OCI-LY1 (cell line): ENCODE results near the gene WNT9B.

Source experiments
- H2AFZ ChIP-seq: fragments of 200-600 bp; sonication (generic), shearing (Covaris generic); 2 replicates; pipeline ENCODE4 v1.6.0; 2014; ENCODE audit warnings: antibody characterized with exemption, mild to moderate bottlenecking, low read length
- H3F3A ChIP-seq: fragments of 200-600 bp; sonication (generic), shearing (Covaris generic); 2 replicates; pipeline ENCODE4 v1.6.0; 2014; ENCODE audit warnings: mild to moderate bottlenecking, antibody characterized with exemption, low read length, moderate library complexity; ENCODE audit not compliant: insufficient read depth
- H3K27ac ChIP-seq: fragments of 200-600 bp; sonication (generic); 2 replicates; pipeline ENCODE4 v1.5.1; 2014; ENCODE audit warnings: low read length, mixed run types, mild to moderate bottlenecking, low read depth; ENCODE audit not compliant: poor library complexity, severe bottlenecking
- H3K27me3 ChIP-seq: fragments of 200-600 bp; sonication (generic); 2 replicates; pipeline ENCODE4 v1.6.0; 2014; ENCODE audit warnings: antibody characterized with exemption, mild to moderate bottlenecking, low read length, moderate library complexity; ENCODE audit not compliant: insufficient read depth
- H3K36me3 ChIP-seq: fragments of 200-600 bp; sonication (generic); 2 replicates; pipeline ENCODE4 v1.6.1; 2014; ENCODE audit warnings: mild to moderate bottlenecking, antibody characterized with exemption, low read length, moderate library complexity, mixed read lengths; ENCODE audit not compliant: insufficient read depth
- H3K4me1 ChIP-seq: fragments of 200-600 bp; sonication (generic); 2 replicates; pipeline ENCODE4 v1.5.1; 2014; ENCODE audit warnings: mild to moderate bottlenecking, low read length, moderate library complexity; ENCODE audit not compliant: insufficient read depth, severe bottlenecking
- H3K4me2 ChIP-seq: fragments of 200-600 bp; sonication (generic), shearing (Covaris generic); 2 replicates; pipeline ENCODE4 v1.6.1; 2014; ENCODE audit warnings: low read length
- H3K4me3 ChIP-seq: fragments of 200-600 bp; sonication (generic); 2 replicates; pipeline ENCODE4 v1.5.1; 2014; ENCODE audit warnings: low read length, low read depth, mild to moderate bottlenecking, mixed read lengths; ENCODE audit not compliant: poor library complexity, severe bottlenecking
- H3K79me2 ChIP-seq: fragments of 200-600 bp; shearing (Covaris generic); 2 replicates; pipeline ENCODE4 v1.6.1; 2016; ENCODE audit warnings: mixed run types, low read length, mixed read lengths; ENCODE audit not compliant: insufficient read depth
- H3K9ac ChIP-seq: fragments of 200-600 bp; sonication (generic), shearing (Covaris generic); 2 replicates; pipeline ENCODE4 v1.6.1; 2014; ENCODE audit warnings: mild to moderate bottlenecking, low read length, mixed read lengths
- H3K9me2 ChIP-seq: fragments of 200-600 bp; sonication (generic), shearing (Covaris generic); 2 replicates; pipeline ENCODE4 v1.6.1; 2014; ENCODE audit warnings: low read depth, mild to moderate bottlenecking, low read length, mixed read lengths
- H3K9me3 ChIP-seq: fragments of 200-600 bp; shearing (Covaris generic); 2 replicates; pipeline ENCODE4 v1.6.1; 2014; ENCODE audit warnings: low read length, mixed read lengths
- H4K20me1 ChIP-seq: fragments of 200-600 bp; sonication (generic), shearing (Covaris generic); 2 replicates; pipeline ENCODE4 v1.6.0; 2016; ENCODE audit warnings: mild to moderate bottlenecking, low read length; ENCODE audit not compliant: insufficient read depth
- CTCF ChIP-seq: fragments of 200-600 bp; sonication (generic), shearing (Covaris generic); IDR thresholded peaks from 2 replicates; pipeline ENCODE4 v1.5.1; 2017; ENCODE audit warnings: mild to moderate bottlenecking, antibody characterized with exemption, low read length, moderate library complexity, mixed read lengths
- EZH2 ChIP-seq: fragments of 200-600 bp; sonication (generic), shearing (Covaris generic); IDR thresholded peaks from 2 replicates; pipeline ENCODE4 v1.8.0; 2017; ENCODE audit warnings: borderline replicate concordance, mixed run types, mild to moderate bottlenecking, antibody characterized with exemption, low read length, moderate library complexity, mixed read lengths

The WNT9B gene

GRCh38 chr17:46925185-46925868 lies 73.9 kb downstream of the WNT9B start:
- Histone ChIP-seq H3K27ac (no peak overlapping the region), H3K4me3 (no peak overlapping the region), H3K27me3 (no peaks in the 10 kb centered on the region), H3F3A (no peaks in the 10 kb centered on the region), H3K4me2 (no peak overlapping the region), H2AFZ (no peak overlapping the region), H3K4me1 (peaks cover 20% of the 10 kb centered on the region), H3K79me2 (peaks cover 45% of the 10 kb centered on the region), H3K9ac (no peak overlapping the region), H4K20me1 (no peaks in the 10 kb centered on the region), H3K9me3 (no peaks in the 10 kb centered on the region), H3K36me3 (peaks cover 11% of the 10 kb centered on the region; the same call in 1 of the 2 replicates), H3K9me2 (no peaks in the 10 kb centered on the region)
- no peak for TF ChIP-seq EZH2
- TF ChIP-seq CTCF, result no peak

GRCh38 chr17:46928467-46929261 lies 77.3 kb downstream of the WNT9B start:
- no peaks in the 10 kb centered on the region for H3K9me2 ChIP-seq
- no peak overlapping the region for H3K4me3 ChIP-seq
- H3K36me3 ChIP-seq, result peaks cover 42% of the 10 kb centered on the region
- peaks cover 40% of the 10 kb centered on the region for H3K79me2 ChIP-seq
- H4K20me1 ChIP-seq, result no peaks in the 10 kb centered on the region
- no peak for TF ChIP-seq CTCF
- no peak for TF ChIP-seq EZH2
- no peak overlapping the region for H3K4me2 ChIP-seq
- no peak overlapping the region for H3K27ac ChIP-seq
- H3K9me3 ChIP-seq, result no peaks in the 10 kb centered on the region
- H3K4me1 ChIP-seq, result peaks cover 17% of the 10 kb centered on the region
- H3K27me3 ChIP-seq, result no peaks in the 10 kb centered on the region
- no peak overlapping the region for H2AFZ ChIP-seq
- H3K9ac ChIP-seq, result no peak overlapping the region
- H3F3A ChIP-seq, result no peaks in the 10 kb centered on the region

DNA sequence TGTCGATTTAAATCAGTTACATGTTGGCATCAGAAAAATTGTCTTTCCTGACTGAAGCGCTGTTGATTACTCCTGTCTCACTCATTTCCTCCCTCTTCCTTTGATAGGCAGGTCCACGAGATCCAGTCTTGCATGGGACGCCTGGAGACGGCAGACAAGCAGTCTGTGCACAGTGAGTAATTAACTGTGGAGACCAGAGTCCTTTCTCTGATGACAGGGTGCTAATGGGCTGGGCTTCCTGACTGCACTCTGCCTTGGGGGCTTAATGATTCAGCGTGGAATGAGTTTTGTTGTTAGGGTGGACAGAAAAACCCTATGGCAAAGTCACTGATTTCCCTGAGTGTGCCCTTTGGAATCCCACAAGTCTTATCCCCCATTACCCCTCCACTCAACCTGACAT lies 78.0 kb downstream of the WNT9B start:
- no peak overlapping the region for H3K9ac ChIP-seq
- H3K36me3 ChIP-seq, result peaks cover 49% of the 10 kb centered on the region
- no peaks in the 10 kb centered on the region for H3F3A ChIP-seq
- TF ChIP-seq EZH2 (no peak), CTCF (no peak)
- no peaks in the 10 kb centered on the region for H3K9me3 ChIP-seq
- H4K20me1 ChIP-seq, result no peaks in the 10 kb centered on the region
- H3K27ac ChIP-seq, result no peak overlapping the region
- H2AFZ ChIP-seq, result no peak overlapping the region
- H3K4me1 ChIP-seq, result peaks cover 10% of the 10 kb centered on the region
- no peaks in the 10 kb centered on the region for H3K9me2 ChIP-seq
- H3K27me3 ChIP-seq, result no peaks in the 10 kb centered on the region
- peaks cover 32% of the 10 kb centered on the region for H3K79me2 ChIP-seq
- no peak overlapping the region for H3K4me2 ChIP-seq
- no peak overlapping the region for H3K4me3 ChIP-seq
